Daoy (cell line): ENCODE results near the gene LST1. TPM values are rescaled to one million over a fixed set of nuclear protein-coding genes. Genes with fewer than 3 reads are reported as not detected.

ENCODE experiments used
- DNase-seq: peaks from one replicate; pipeline ENCODE4 v3.0.0-alpha.2; 2015; ENCODE audit warnings: low read depth
- total RNA-seq: library from RNA; depleted of rRNA; stranded (reverse); fragments of >200 nt; shearing (Covaris generic); gene quantifications from 2 replicates; pipeline ENCODE4 v1.2.3, GENCODE V29; 2014

Gene LST1
- total RNA-seq, 1 experiment from 2014 or later = 3.5 TPM

- peak; percentile 100 for DNase-seq
Observed at GRCh38 chr6:31619805-31620585, 33.9 kb downstream of the LST1 start.

- no peak for DNase-seq
Observed at GRCh38 chr6:31620586-31621319, 34.7 kb downstream of the LST1 start, which contains the start of gene PRRC2A. TSS of gene PRRC2A (plus strand) at chr6:31620715. CDS start at chr6:31622790, 2,075 bp downstream.

- DNase-seq = no peak
Observed at GRCh38 chr6:31621320-31621939, 35.4 kb downstream of the LST1 start.

- DNase-seq = no peak
Observed at GRCh38 chr6:31621991-31622390, 35.9 kb downstream of the LST1 start.

GRCh38 chr6:31622684-31623091 lies 36.6 kb downstream of the LST1 start:
- no peak for DNase-seq

- no peak for DNase-seq
Observed at GRCh38 chr6:31624070-31624469, 38.0 kb downstream of the LST1 start.

- DNase-seq = no peak
Observed at GRCh38 chr6:31626952-31627351, 40.9 kb downstream of the LST1 start.

GRCh38 chr6:31627690-31628287 lies 41.7 kb downstream of the LST1 start:
- no peak for DNase-seq

GRCh38 chr6:31629014-31629413 lies 42.9 kb downstream of the LST1 start:
- DNase-seq = no peak

- no peak for DNase-seq
Observed at GRCh38 chr6:31630177-31630934, 44.3 kb downstream of the LST1 start.

GRCh38 chr6:31631209-31631608 lies 45.1 kb downstream of the LST1 start:
- DNase-seq = no peak

GRCh38 chr6:31631681-31632278 lies 45.7 kb downstream of the LST1 start:
- DNase-seq = no peak

- DNase-seq = no peak
Observed at GRCh38 chr6:31632279-31632946, 46.3 kb downstream of the LST1 start.

GRCh38 chr6:31633447-31633846 lies 47.4 kb downstream of the LST1 start:
- DNase-seq = no peak

GRCh38 chr6:31634131-31634530 lies 48.1 kb downstream of the LST1 start:
- no peak for DNase-seq

- DNase-seq = no peak
Observed at GRCh38 chr6:31634969-31635575, 49.0 kb downstream of the LST1 start.

- DNase-seq = no peak
Observed at GRCh38 chr6:31636698-31637596, 50.9 kb downstream of the LST1 start.
